ENCODE results near the gene PIGT. TPM values are rescaled to one million over a fixed set of nuclear protein-coding genes. Genes with fewer than 3 reads are reported as not detected.
A peak's percentile ranks its signal among the peaks of the same experiment; 100 is the strongest.

The PIGT gene
- total and polyA plus RNA-seq, 2 of the 13 experiments (the other 11 are each of a cell fraction or from before 2014, with no cell fraction given) = 65.9 to 74.1 TPM

GRCh38 chr20:45415822-45416637, at the start of gene PIGT (continued):
- peak; percentile 82; the same call in 1 of the 2 replicates for TF ChIP-seq FOXO1 (CRISPR knock-in tag; IDR thresholded peaks at IDR 0.05)
- TF ChIP-seq HNRNPL (IDR thresholded peaks at IDR 0.05; ENCODE audit: low read depth, low read length) = peak; percentile 76
- TF ChIP-seq ZNF580 (CRISPR knock-in tag; IDR thresholded peaks at IDR 0.05; ENCODE audit: borderline replicate concordance, low read depth) = peak; percentile 89; the same call in 1 of the 2 replicates
- TF ChIP-seq NFATC3 (CRISPR knock-in tag; IDR thresholded peaks at IDR 0.05) = no peak
- 0 out of 2 replicates have a peak, but pooled peaks have one; percentile 55 for TF ChIP-seq ZFAT (CRISPR knock-in tag; conservative IDR thresholded peaks at IDR 0.05)
- TF ChIP-seq THAP8 (CRISPR knock-in tag; IDR thresholded peaks at IDR 0.05; ENCODE audit: borderline replicate concordance) = peak; percentile 88; the same call in 1 of the 2 replicates
- TF ChIP-seq TBX2 (CRISPR knock-in tag; IDR thresholded peaks at IDR 0.05; ENCODE audit: borderline replicate concordance) = peak; percentile 94
- peak; percentile 89 for TF ChIP-seq ZGPAT (CRISPR knock-in tag; IDR thresholded peaks at IDR 0.05)
- peak; percentile 97 for TF ChIP-seq KDM5B (CRISPR knock-in tag; IDR thresholded peaks at IDR 0.05; ENCODE audit: borderline replicate concordance)
- TF ChIP-seq KDM5A (IDR thresholded peaks at IDR 0.05; ENCODE audit: borderline replicate concordance, low read length) = peak; percentile 98
- 0 out of 2 replicates have a peak, but pooled peaks have one; percentile 81 for TF ChIP-seq ZNF260 (CRISPR knock-in tag; IDR thresholded peaks at IDR 0.05; ENCODE audit: borderline replicate concordance, low read depth)
- TF ChIP-seq GMEB1 (CRISPR knock-in tag; IDR thresholded peaks at IDR 0.05; ENCODE audit: borderline replicate concordance) = peak; percentile 82
- TF ChIP-seq ATF6 (CRISPR knock-in tag; conservative IDR thresholded peaks at IDR 0.05) = 0 out of 2 replicates have a peak, but pooled peaks have one; percentile 31
- peak; percentile 78; the same call in 1 of the 2 replicates for TF ChIP-seq ZNF331 (CRISPR knock-in tag; IDR thresholded peaks at IDR 0.05)
- no peak for TF ChIP-seq TCF7L2 (IDR thresholded peaks at IDR 0.05; ENCODE audit: low read depth, low read length)
- no peak for TF ChIP-seq ZMAT5 (CRISPR knock-in tag; IDR thresholded peaks at IDR 0.05; ENCODE audit: borderline replicate concordance, low read depth)
- TF ChIP-seq MTF1 (CRISPR knock-in tag; IDR thresholded peaks at IDR 0.05) = peak; percentile 80
- no peak for TF ChIP-seq ZUFSP (CRISPR knock-in tag; IDR thresholded peaks at IDR 0.05; ENCODE audit: borderline replicate concordance)

All from HepG2 (cell line).